H9 (cell line): ENCODE data around the gene SRY. TPM values are rescaled to one million over a fixed set of nuclear protein-coding genes. Genes with fewer than 3 reads are reported as not detected.

Experiments
- DNase-seq: peaks from one replicate; pipeline ENCODE4 v3.0.0-alpha.2; 2017
- H2AFZ ChIP-seq: one replicate; pipeline ENCODE4 v1.6.1; 2013; ENCODE audit warnings: mild to moderate bottlenecking, low read length, control low read depth, moderate library complexity
- H2AK5ac ChIP-seq: 2 replicates; pipeline ENCODE4 v1.6.1; 2013; ENCODE audit warnings: low read length, control low read depth, mixed read lengths; ENCODE audit not compliant: insufficient read length
- H2BK120ac ChIP-seq: one replicate; pipeline ENCODE4 v1.6.1; 2013; ENCODE audit warnings: low read depth, mild to moderate bottlenecking, low read length, control low read depth, inconsistent platforms; ENCODE audit not compliant: poor library complexity, severe bottlenecking
- H2BK12ac ChIP-seq: 2 replicates; pipeline ENCODE4 v1.6.1; 2013; ENCODE audit warnings: low read length, control low read depth, mixed read lengths, low read depth; ENCODE audit not compliant: insufficient read length
- H2BK15ac ChIP-seq: 2 replicates; pipeline ENCODE4 v1.6.1; 2013; ENCODE audit warnings: low read depth, low read length, control low read depth
- H2BK20ac ChIP-seq: one replicate; pipeline ENCODE4 v1.6.1; 2013; ENCODE audit warnings: low read depth, mild to moderate bottlenecking, low read length, control low read depth, inconsistent platforms; ENCODE audit not compliant: poor library complexity, severe bottlenecking
- H2BK5ac ChIP-seq: 2 replicates; pipeline ENCODE4 v1.6.1; 2013; ENCODE audit warnings: low read length, control low read depth, mixed read lengths; ENCODE audit not compliant: insufficient read length
- H3K14ac ChIP-seq: 2 replicates; pipeline ENCODE4 v1.6.1; 2013; ENCODE audit warnings: low read length, control low read depth; ENCODE audit not compliant: insufficient read depth
- H3K18ac ChIP-seq: 2 replicates; pipeline ENCODE4 v1.6.1; 2013; ENCODE audit warnings: low read depth, mild to moderate bottlenecking, mixed read lengths, low read length, control low read depth; ENCODE audit not compliant: insufficient read length
- H3K23ac ChIP-seq: 2 replicates; pipeline ENCODE4 v1.6.1; 2013; ENCODE audit warnings: low read length, control low read depth, mixed read lengths, low read depth; ENCODE audit not compliant: insufficient read length
- H3K23me2 ChIP-seq: 2 replicates; pipeline ENCODE4 v1.6.1; 2013; ENCODE audit warnings: low read depth, mild to moderate bottlenecking, mixed read lengths, low read length, control low read depth; ENCODE audit not compliant: insufficient read length, poor library complexity, severe bottlenecking
- H3K27ac ChIP-seq: 2 replicates; pipeline ENCODE4 v1.5.1; 2013; ENCODE audit warnings: low read length, control low read depth, mixed read lengths, low read depth; ENCODE audit not compliant: insufficient read length
- H3K27me3 ChIP-seq: 2 replicates; pipeline ENCODE4 v1.6.1; 2013; ENCODE audit warnings: low read length, control low read depth, inconsistent platforms; ENCODE audit not compliant: insufficient read depth
- H3K4ac ChIP-seq: 2 replicates; pipeline ENCODE4 v1.6.1; 2013; ENCODE audit warnings: low read depth, mild to moderate bottlenecking, control low read depth, inconsistent platforms, low read length, moderate library complexity
- H3K4me1 ChIP-seq: 2 replicates; pipeline ENCODE4 v1.6.1; 2013; ENCODE audit warnings: low read length, control low read depth, inconsistent platforms; ENCODE audit not compliant: insufficient read depth
- H3K4me2 ChIP-seq: 2 replicates; pipeline ENCODE4 v1.6.1; 2013; ENCODE audit warnings: low read length, control low read depth, mixed read lengths; ENCODE audit not compliant: insufficient read length, insufficient read depth
- H3K56ac ChIP-seq: 2 replicates; pipeline ENCODE4 v1.6.1; 2013; ENCODE audit warnings: low read depth, mild to moderate bottlenecking, mixed read lengths, low read length, control low read depth; ENCODE audit not compliant: insufficient read length
- H3K79me1 ChIP-seq: 2 replicates; pipeline ENCODE4 v1.6.1; 2013; ENCODE audit warnings: low read depth, mild to moderate bottlenecking, moderate library complexity, low read length, control low read depth, inconsistent platforms; ENCODE audit not compliant: insufficient read depth, poor library complexity, severe bottlenecking
- H3K79me2 ChIP-seq: 2 replicates; pipeline ENCODE4 v1.6.1; 2013; ENCODE audit warnings: low read length, control low read depth, inconsistent platforms; ENCODE audit not compliant: insufficient read depth
- H3K9ac ChIP-seq: 2 replicates; pipeline ENCODE4 v1.6.1; 2013; ENCODE audit warnings: low read length, control low read depth, mixed read lengths; ENCODE audit not compliant: insufficient read length; ENCODE audit errors: extremely low read depth
- H3K9me3 ChIP-seq: one replicate; pipeline ENCODE4 v1.6.1; 2013; ENCODE audit warnings: low read depth, low read length, inconsistent platforms; ENCODE audit not compliant: control insufficient read depth
- H3T11ph ChIP-seq: one replicate; pipeline ENCODE4 v1.6.1; 2013; ENCODE audit warnings: mild to moderate bottlenecking, low read length, control low read depth, inconsistent platforms
- H4K20me1 ChIP-seq: one replicate; pipeline ENCODE4 v1.6.1; 2013; ENCODE audit not compliant: control insufficient read depth, insufficient read length, insufficient read depth
- H4K5ac ChIP-seq: 2 replicates; pipeline ENCODE4 v1.6.1; 2013; ENCODE audit warnings: low read depth, mild to moderate bottlenecking, mixed read lengths, low read length, control low read depth; ENCODE audit not compliant: insufficient read length
- H4K8ac ChIP-seq: replicated peaks from 2 replicates; pipeline ENCODE4 v1.6.1; 2013; ENCODE audit warnings: low read length, control low read depth, mixed read lengths, low read depth; ENCODE audit not compliant: insufficient read length
- H4K91ac ChIP-seq: 2 replicates; pipeline ENCODE4 v1.6.1; 2013; ENCODE audit warnings: low read depth, mild to moderate bottlenecking, moderate library complexity, mixed read lengths, low read length, control low read depth; ENCODE audit not compliant: insufficient read length
- H3K27ac Mint-ChIP-seq, 3 experiments: 2 replicates in 2 of 3; 3 replicates in 1 of 3; pipeline ENCODE4 v1.8.0; 2020 to 2021; ENCODE audit warnings: mixed read lengths in 3 of 3, mild to moderate bottlenecking in 1 of 3, moderate library complexity in 1 of 3
- H3K27me3 Mint-ChIP-seq: 2 replicates; pipeline ENCODE4 v1.8.0; 2021; ENCODE audit warnings: low read depth, mild to moderate bottlenecking, moderate library complexity, mixed read lengths
- H3K36me3 Mint-ChIP-seq, 3 experiments: 2 replicates in 2 of 3; 3 replicates in 1 of 3; pipeline ENCODE4 v1.8.0; 2020 to 2021; ENCODE audit warnings: low read depth in 3 of 3, mixed read lengths in 3 of 3; ENCODE audit not compliant: insufficient read depth in 1 of 3
- H3K4me1 Mint-ChIP-seq, 2 experiments: 2 replicates each; pipeline ENCODE4 v1.8.0; 2020; ENCODE audit warnings: mixed read lengths in 2 of 2
- H3K4me3 Mint-ChIP-seq, 2 experiments: 2 replicates in 1 of 2; 3 replicates in 1 of 2; pipeline ENCODE4 v1.8.0; 2020 to 2021; ENCODE audit warnings: mild to moderate bottlenecking in 2 of 2, mixed read lengths in 2 of 2, moderate library complexity in 1 of 2
- H3K9me3 Mint-ChIP-seq, 2 experiments: 2 replicates in 1 of 2; 3 replicates in 1 of 2; pipeline ENCODE4 v1.8.0; 2020; ENCODE audit warnings: mild to moderate bottlenecking in 2 of 2, mixed read lengths in 2 of 2, moderate library complexity in 1 of 2
- CTCF ChIP-seq: fragments of 200-600 bp; sonication (generic); conservative IDR thresholded peaks from 3 replicates; pipeline ENCODE4 v1.8.0; 2021; ENCODE audit warnings: antibody characterized with exemption, mild to moderate bottlenecking
- total RNA-seq: library from RNA; stranded (reverse); gene quantifications from 2 replicates; pipeline ENCODE4 v1.2.1, GENCODE V29; 2021

SRY gene
- total RNA-seq, 1 experiment from 2014 or later = not detected

DNA sequence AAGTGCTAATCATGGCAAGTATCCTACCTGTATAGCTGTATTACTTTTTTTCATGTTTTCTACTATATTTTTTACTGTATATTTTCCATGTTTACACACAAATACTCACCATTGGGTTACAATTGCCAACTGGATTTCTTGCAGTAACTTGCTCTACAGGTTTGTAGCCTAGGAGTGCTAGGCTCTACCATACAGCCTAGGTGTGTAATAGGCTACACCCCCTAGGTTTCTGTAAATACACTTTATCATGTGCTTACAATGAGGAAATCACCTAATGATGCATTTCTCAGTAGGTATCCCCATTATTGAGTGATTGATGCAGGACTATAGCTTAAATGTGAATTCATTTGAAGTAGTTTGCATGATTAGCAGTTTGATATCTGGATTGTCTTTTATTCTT lies 10.5 kb upstream of the SRY start:
- no peaks in the 10 kb centered on the region for H3K79me1 ChIP-seq
- no peak overlapping the region for H3K27ac Mint-ChIP-seq
- no peak overlapping the region for H2BK12ac ChIP-seq
- no peak overlapping the region for H3K4me2 ChIP-seq
- H2BK15ac ChIP-seq = no peak overlapping the region
- no peak overlapping the region for H2BK120ac ChIP-seq
- H3K4me1 ChIP-seq = no peaks in the 10 kb centered on the region
- H3K18ac ChIP-seq = no peak overlapping the region
- no peak overlapping the region for H2AK5ac ChIP-seq
- H3K4ac ChIP-seq = no peak overlapping the region
- H3K27me3 ChIP-seq = no peaks in the 10 kb centered on the region
- TF ChIP-seq CTCF = no peak
- no peak overlapping the region for H3T11ph ChIP-seq
- H2BK5ac ChIP-seq = no peak overlapping the region
- no peak overlapping the region for H3K9ac ChIP-seq
- H3K23ac ChIP-seq = no peak overlapping the region
- H3K4me1 Mint-ChIP-seq = no peaks in the 10 kb centered on the region
- H4K8ac ChIP-seq = no peak overlapping the region
- no peak overlapping the region for H3K4me3 Mint-ChIP-seq
- H2AFZ ChIP-seq = no peak overlapping the region
- no peaks in the 10 kb centered on the region for H3K79me2 ChIP-seq
- no peak overlapping the region for H4K5ac ChIP-seq
- H3K14ac ChIP-seq = no peak overlapping the region
- no peaks in the 10 kb centered on the region for H3K36me3 Mint-ChIP-seq
- H3K9me3 Mint-ChIP-seq = no peaks in the 10 kb centered on the region
- H4K91ac ChIP-seq = no peak overlapping the region
- H3K27ac ChIP-seq = no peak overlapping the region
- no peaks in the 10 kb centered on the region for H3K9me3 ChIP-seq
- H3K56ac ChIP-seq = no peak overlapping the region
- H3K23me2 ChIP-seq = no peaks in the 10 kb centered on the region
- H4K20me1 ChIP-seq = no peaks in the 10 kb centered on the region
- no peak overlapping the region for H2BK20ac ChIP-seq
- DNase-seq = no peak
- no peaks in the 10 kb centered on the region for H3K27me3 Mint-ChIP-seq
